Measurements from ENCODE around the gene GNPDA1. TPM values are rescaled to one million over a fixed set of nuclear protein-coding genes. Genes with fewer than 3 reads are reported as not detected.

GNPDA1 gene
- total and polyA plus RNA-seq, 9 of the 15 experiments (the other 6 are each of a cell fraction or from before 2014, with no cell fraction given), result 14.1 to 145 (median 52.2) TPM

DNA sequence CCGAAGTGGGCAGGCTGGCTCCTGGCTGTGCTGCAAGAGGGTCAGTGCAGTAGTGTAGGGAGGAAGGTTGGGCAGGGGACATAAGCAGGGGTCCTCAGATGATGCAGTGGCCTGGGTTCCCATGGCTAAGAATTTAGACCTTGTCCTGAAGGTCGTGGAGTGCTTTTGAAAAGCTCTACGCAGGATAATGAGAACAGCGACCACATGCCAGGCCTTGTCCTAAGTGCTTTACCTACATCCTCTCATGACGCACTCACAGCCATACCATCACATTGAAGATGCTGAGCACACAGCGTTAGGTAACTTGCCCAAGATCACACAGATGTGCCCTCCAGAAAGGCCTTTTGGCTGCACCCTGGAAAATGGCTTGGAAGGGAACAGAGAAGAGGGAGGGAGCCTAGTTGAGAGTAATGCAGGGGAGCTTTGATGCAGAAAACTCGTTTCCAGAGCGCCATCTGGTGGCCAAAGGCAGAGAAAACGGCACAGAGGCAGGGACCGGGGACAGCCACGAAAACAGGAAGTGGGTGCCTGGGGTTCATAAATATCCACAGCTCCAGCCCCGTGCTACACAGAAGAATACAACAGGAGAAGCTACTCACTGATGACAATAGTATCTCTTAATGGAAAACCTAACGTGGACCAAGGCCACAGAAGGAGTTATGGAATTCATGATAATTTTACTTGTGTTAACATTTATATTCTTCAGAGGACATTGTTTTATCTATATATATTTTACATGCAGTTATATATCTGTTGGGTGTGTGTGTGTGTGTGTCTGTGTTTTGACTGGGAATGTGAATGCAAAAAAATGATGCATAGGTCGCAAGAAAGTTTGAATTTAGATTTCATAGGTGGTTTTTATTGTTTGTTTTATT lies 52.1 kb downstream of the GNPDA1 start (continued):
- TF ChIP-seq CBFA2T3 (IDR thresholded peaks at IDR 0.05), result no peak
- TF ChIP-seq GATAD2B (IDR thresholded peaks at IDR 0.05; ENCODE audit: borderline replicate concordance), result peak; percentile 48; the same call in 1 of the 2 replicates
- no peak for TF ChIP-seq ZNF124 (CRISPR knock-in tag; IDR thresholded peaks at IDR 0.05)
- peak; percentile 43; the same call in 1 of the 2 replicates for TF ChIP-seq TOE1 (IDR thresholded peaks at IDR 0.05; ENCODE audit: borderline replicate concordance)
- TF ChIP-seq TOE1 (CRISPR knock-in tag; IDR thresholded peaks at IDR 0.05; ENCODE audit: borderline replicate concordance, low read depth), result no peak
- TF ChIP-seq, protein P1, sequence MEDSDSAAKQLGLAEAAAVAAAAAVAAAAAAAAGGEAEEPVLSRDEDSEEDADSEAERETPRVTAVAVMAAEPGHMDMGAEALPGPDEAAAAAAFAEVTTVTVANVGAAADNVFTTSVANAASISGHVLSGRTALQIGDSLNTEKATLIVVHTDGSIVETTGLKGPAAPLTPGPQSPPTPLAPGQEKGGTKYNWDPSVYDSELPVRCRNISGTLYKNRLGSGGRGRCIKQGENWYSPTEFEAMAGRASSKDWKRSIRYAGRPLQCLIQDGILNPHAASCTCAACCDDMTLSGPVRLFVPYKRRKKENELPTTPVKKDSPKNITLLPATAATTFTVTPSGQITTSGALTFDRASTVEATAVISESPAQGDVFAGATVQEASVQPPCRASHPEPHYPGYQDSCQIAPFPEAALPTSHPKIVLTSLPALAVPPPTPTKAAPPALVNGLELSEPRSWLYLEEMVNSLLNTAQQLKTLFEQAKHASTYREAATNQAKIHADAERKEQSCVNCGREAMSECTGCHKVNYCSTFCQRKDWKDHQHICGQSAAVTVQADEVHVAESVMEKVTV (CRISPR knock-in tag; IDR thresholded peaks at IDR 0.05), result peak; percentile 83
- no peak for TF ChIP-seq KLF16 (IDR thresholded peaks at IDR 0.05)
- TF ChIP-seq ATF7 (IDR thresholded peaks at IDR 0.05), result 0 out of 2 replicates have a peak, but pooled peaks have one; percentile 24
- TF ChIP-seq ZNF830 (CRISPR knock-in tag; IDR thresholded peaks at IDR 0.05), result no peak
- TF ChIP-seq, protein P2, sequence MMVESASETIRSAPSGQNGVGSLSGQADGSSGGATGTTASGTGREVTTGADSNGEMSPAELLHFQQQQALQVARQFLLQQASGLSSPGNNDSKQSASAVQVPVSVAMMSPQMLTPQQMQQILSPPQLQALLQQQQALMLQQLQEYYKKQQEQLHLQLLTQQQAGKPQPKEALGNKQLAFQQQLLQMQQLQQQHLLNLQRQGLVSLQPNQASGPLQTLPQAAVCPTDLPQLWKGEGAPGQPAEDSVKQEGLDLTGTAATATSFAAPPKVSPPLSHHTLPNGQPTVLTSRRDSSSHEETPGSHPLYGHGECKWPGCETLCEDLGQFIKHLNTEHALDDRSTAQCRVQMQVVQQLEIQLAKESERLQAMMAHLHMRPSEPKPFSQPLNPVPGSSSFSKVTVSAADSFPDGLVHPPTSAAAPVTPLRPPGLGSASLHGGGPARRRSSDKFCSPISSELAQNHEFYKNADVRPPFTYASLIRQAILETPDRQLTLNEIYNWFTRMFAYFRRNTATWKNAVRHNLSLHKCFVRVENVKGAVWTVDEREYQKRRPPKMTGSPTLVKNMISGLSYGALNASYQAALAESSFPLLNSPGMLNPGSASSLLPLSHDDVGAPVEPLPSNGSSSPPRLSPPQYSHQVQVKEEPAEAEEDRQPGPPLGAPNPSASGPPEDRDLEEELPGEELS (CRISPR knock-in tag; IDR thresholded peaks at IDR 0.05; ENCODE audit: borderline replicate concordance), result no peak
- TF ChIP-seq ZNF780A (CRISPR knock-in tag; IDR thresholded peaks at IDR 0.05), result no peak
- TF ChIP-seq ZNF324 (CRISPR knock-in tag; IDR thresholded peaks at IDR 0.05), result no peak
- no peak for TF ChIP-seq ZBTB1 (CRISPR knock-in tag; IDR thresholded peaks at IDR 0.05; ENCODE audit: borderline replicate concordance, low read depth)
- TF ChIP-seq ZNF766 (CRISPR knock-in tag; conservative IDR thresholded peaks at IDR 0.05), result 0 out of 2 replicates have a peak, but pooled peaks have one; percentile 24
- peak in 1 of 2 experiments; percentile 68; a peak in 1 of 4 replicates for TF ChIP-seq RCOR1 (IDR thresholded peaks at IDR 0.05; ENCODE audit: borderline replicate concordance in 1 of 2, low read depth in 2 of 2, low read length in 2 of 2)
- no peak for TF ChIP-seq SREBF1 (IDR thresholded peaks at IDR 0.05; ENCODE audit: borderline replicate concordance, low read depth, low read length)
- TF ChIP-seq, protein P3, sequence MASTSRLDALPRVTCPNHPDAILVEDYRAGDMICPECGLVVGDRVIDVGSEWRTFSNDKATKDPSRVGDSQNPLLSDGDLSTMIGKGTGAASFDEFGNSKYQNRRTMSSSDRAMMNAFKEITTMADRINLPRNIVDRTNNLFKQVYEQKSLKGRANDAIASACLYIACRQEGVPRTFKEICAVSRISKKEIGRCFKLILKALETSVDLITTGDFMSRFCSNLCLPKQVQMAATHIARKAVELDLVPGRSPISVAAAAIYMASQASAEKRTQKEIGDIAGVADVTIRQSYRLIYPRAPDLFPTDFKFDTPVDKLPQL (IDR thresholded peaks at IDR 0.05; ENCODE audit: extremely low read depth, insufficient read length), result no peak
- peak in 1 of 2 experiments; percentile 28; a peak in 1 of 3 replicates for TF ChIP-seq CBX3 (IDR thresholded peaks at IDR 0.05; ENCODE audit: borderline replicate concordance in 1 of 2, low read length in 2 of 2)
- TF ChIP-seq ARID2 (IDR thresholded peaks at IDR 0.05), result peak; percentile 30; the same call in 1 of the 2 replicates
- TF ChIP-seq, protein P4, sequence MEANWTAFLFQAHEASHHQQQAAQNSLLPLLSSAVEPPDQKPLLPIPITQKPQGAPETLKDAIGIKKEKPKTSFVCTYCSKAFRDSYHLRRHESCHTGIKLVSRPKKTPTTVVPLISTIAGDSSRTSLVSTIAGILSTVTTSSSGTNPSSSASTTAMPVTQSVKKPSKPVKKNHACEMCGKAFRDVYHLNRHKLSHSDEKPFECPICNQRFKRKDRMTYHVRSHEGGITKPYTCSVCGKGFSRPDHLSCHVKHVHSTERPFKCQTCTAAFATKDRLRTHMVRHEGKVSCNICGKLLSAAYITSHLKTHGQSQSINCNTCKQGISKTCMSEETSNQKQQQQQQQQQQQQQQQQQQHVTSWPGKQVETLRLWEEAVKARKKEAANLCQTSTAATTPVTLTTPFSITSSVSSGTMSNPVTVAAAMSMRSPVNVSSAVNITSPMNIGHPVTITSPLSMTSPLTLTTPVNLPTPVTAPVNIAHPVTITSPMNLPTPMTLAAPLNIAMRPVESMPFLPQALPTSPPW (CRISPR knock-in tag; IDR thresholded peaks at IDR 0.05), result peak; percentile 56
- TF ChIP-seq ETV6 (IDR thresholded peaks at IDR 0.05; ENCODE audit: borderline replicate concordance in 1 of 2, low read depth in 2 of 2, low read length in 1 of 2), result no peak
- 0 out of 2 replicates have a peak, but pooled peaks have one; percentile 21 for TF ChIP-seq ETV6 (CRISPR knock-in tag; IDR thresholded peaks at IDR 0.05; ENCODE audit: borderline replicate concordance)
